GM19043 (cell line): Measurements from ENCODE around the gene CD79A.

Experiments used
- ATAC-seq: cut with Tn5 transposase; IDR thresholded peaks from one replicate; pipeline ENCODE4 v1.9.1; 2021; ENCODE audit warnings: low read depth; ENCODE audit not compliant: unreplicated experiment

Gene CD79A

DNA sequence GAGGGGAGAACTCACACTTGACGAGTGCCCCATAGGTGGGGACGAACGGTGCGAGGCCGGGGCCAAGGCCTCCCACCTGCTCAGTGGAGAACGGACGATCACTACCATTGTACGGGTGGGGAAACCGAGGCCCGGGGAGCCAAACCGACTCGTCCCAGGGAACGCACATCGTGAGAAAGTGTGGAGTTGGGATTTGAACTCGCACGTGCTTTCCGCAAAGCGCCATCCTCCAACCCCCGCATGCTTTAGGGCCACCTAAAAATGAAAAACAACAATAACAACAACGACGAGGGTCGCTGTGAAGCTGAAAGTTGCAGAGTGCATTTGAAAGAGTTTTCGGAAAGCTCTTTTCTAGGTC lies 6.4 kb downstream of the CD79A start:
- no peak for ATAC-seq

DNA sequence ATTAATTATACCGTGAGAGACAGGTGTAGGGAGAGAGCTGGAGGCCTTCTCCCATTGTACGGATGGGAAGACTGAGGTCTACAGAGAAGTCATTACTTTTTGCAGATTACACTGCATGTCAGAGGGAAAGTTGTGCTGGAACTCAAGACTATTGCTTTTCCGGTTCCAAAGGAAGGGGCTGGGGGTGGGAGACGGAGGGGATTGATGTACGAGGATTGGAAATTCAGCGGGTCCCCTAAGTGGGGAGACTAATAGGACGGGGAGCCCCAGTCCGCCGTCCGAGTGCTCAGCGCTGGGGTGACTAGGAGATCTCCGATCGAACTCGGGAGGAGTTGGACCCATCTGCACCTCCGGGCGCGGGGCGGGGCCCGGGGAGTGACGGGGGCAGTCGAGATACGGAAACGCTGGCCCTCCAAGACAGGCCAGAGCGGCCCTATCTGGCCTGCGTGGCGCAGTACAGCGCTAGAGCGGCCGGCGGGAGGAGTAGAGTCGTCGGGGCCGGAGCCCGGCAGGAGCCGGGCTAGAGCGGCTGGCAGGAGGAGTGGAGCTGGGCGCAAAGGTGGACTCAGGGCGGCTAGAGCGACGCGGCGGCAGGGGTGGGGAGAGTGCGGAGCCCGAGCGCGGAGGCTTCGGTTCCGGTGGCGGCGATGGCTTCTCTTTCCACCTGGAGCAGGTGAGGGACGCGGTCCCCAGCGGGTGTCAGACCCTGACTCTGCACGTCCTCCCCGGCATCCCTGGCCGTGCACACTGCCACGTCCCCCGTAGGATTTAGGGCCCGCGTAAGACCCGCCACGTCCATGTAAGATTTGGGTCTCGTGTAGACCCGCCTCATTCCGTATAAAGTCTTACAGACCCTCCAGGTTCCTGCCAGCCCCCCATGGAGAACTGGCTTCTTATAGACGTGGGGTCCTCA lies 7.0 kb downstream of the CD79A start:
- peak; percentile 76 for ATAC-seq

DNA sequence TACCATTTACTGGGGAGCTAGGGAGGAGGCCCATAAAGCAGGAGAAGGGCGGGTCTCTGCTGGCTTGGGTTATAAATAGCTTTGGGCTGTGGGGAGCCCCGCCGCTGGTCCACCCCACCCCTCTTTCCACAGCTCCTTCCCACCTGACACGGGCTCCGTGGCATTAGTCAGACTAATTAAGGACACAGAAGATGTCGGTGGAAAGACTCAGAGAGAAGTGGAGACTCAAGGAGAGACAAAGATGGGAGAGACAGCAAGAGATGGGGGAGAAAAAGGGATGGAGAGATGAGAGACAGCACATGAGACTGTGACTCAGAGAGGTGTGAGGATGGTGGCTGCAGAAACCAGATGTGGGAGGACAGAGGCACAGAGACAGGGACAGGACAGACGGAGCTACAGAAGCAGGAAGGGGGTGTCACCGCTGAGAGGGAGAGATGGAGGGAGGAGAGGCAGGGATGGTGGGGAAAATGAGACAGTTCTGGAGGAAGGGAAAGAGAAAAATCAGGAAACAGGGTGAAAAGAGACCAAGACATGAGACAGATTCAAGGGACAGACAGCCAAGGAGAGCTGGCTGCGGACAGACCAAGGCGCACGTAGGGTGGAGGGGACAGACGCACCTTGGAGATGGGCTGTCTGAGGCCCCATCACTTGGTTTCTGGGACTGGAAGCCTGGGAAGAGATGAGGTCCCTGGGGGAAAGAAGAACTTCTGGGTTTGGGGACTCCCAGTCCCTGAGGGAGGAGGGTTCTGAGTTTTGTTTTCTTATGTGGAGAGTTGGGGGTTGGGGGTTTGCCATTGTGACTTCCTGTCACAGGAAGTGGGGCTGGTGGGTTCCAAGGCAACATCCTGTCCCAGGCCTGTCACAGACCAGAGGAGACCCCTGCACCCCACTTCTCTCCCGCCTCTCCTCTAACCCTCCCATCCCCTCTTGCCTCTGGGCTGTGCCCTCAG lies 10.0 kb downstream of the CD79A start:
- ATAC-seq = no peak

- ATAC-seq = no peak
Measured at GRCh38 chr19:41887711-41888382, 10.8 kb downstream of the CD79A start.

- no peak for ATAC-seq
Measured at GRCh38 chr19:41888926-41889325, 11.8 kb downstream of the CD79A start.

- ATAC-seq = no peak
Measured at GRCh38 chr19:41889896-41890295, 12.8 kb downstream of the CD79A start.

DNA sequence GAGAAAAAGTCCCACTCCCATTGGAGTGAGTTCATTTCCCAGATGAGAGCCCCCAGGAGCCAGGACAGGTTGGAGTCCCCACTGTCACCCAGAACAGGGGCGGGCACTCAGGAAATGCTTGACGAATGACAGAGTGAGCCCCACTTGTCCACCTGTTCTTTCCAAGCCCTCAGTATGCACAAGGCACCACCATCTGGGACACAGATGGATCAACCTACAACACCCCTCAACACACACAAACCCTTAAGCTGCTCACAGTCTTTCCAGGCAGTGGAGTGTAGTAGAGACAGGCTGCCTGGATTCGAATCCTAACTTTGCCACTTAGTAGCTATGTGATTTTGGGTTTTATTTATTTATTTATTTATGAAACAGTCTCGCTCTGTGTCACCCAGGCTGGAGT lies 13.9 kb downstream of the CD79A start:
- ATAC-seq = no peak

DNA sequence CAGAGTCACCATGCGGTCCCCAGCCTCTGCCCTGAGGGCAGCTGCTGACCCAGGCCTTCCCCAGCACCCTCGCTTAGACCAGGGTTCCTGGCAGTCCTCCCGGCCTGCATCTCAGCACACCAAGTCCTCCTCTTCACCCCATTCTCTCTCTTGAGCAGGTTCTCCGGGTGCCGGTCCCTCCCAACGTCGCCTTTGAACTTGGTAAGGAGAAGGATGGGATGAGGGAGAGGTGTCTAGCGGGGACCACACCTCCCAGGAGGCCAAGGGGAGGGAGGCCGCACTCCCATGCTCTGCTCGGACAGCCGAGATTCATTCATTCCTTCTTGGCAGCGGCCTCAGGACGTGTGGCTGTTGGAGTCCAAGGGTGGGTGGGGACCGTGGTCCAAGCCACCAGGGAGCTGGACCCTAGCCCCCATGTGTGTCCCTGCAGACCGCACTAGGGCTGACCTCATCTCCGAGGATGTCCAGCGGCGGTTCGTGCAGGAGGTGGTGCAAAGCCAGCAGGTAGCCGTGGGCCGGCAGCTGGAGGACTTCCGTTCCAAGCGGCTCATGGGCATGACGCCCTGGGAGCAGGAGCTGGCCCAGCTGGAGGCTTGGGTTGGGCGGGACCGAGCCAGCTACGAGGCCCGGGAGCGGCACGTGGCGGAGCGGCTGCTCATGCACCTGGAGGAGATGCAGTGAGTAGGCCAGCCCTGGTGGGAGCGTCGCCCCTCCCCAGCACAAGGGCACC lies 15.3 kb downstream of the CD79A start:
- ATAC-seq = no peak

DNA sequence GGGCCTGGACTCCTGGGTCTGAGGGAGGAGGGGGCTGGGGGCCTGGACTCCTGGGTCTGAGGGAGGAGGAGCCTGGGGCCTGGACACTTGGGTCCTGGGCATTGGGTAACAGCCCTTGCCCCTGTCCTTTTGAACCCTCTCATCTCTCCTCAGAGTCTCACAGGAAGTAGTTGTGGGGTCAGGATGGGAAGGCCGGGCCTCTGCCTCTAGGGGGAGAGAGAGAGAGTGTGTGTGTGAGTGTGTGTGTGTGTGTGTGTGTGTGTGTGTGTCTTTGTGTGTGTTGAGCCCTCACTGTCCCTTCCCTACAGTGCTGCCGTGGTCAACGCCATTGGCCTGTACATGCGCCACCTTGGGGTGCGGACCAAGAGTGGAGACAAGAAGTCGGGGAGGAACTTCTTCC lies 16.8 kb downstream of the CD79A start:
- ATAC-seq = no peak

- ATAC-seq = no peak
Measured at GRCh38 chr19:41894350-41894749, 17.3 kb downstream of the CD79A start.

DNA sequence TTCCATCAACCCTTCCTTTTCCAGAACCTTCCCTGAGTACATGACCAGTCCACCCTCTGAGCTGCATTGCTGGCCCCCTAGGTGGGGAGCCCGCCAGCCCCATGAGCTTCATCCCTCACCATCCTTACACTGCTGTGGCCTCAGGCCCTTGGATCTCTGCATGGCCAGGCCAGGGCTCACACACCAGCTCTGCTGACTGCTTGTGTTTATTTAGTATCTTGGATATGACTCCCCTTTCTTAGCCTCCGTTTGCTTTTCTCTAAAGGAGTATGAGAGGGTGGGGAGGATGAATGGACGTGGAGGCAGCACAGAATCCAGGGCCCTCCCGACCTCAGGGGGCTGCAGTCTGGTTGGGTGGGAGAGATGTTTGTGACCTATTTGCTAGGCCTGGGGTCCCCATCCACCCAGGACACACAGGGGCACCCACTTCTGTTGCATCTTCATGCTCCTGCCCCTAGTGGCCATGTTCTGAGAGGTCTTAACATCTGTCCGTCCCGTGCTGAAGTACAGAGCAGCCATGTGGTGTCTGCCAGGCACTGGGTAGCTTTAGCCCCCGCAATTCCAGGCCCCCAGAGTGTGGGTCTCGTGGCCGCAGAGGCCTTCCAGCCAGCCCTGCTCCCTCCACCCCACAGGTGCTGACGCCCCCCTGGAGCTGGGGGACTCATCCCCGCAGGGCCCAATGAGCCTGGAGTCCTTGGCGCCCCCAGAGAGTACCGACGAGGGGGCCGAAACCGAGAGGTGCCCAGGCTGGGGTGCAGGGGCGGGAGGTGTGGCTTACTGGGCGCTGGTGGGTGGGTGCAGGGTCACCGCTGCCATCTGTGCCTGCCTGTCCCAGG lies 18.9 kb downstream of the CD79A start:
- ATAC-seq = no peak

DNA sequence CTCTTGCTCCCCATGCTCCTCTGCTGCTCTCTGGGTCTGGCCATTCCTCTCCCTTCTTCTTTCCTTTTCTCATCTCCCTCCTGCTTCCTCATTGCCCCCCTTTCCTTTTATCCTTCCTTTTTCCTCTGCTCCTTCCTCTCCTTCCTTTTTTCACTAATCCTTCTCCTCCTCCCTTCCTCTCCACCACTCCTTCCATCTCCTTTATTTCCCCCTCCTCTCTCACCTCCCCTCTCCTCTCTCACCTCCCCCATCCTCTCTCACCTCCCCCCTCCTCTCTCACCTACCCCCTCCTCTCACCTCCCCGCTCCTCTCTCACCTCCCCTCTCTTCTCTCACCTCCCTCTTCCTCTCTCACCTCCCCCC lies 19.5 kb downstream of the CD79A start:
- ATAC-seq = no peak

DNA sequence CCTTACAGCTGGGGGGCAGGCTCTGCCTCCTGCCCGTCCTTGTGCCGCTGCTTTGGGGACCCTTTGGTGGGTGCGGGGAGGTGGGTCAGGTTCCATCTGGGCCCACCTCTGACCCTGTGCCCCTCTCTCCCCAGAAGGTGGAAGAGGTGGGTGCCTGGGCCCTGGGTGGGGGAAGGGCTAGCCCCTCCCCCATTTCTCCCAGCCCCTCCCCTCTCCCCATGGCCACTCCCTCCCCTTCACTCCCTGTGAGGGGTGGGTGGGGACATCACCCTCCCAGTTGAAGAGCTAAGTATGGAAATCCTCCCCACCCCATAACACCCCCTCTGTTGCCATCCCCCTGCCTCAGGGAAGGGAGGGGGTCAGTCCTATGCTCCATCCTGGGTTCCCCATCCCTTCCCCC lies 20.1 kb downstream of the CD79A start:
- no peak for ATAC-seq

GRCh38 chr19:41897820-41898219 lies 20.7 kb downstream of the CD79A start:
- ATAC-seq = no peak

GRCh38 chr19:41898235-41898634 lies 21.2 kb downstream of the CD79A start:
- ATAC-seq = no peak

DNA sequence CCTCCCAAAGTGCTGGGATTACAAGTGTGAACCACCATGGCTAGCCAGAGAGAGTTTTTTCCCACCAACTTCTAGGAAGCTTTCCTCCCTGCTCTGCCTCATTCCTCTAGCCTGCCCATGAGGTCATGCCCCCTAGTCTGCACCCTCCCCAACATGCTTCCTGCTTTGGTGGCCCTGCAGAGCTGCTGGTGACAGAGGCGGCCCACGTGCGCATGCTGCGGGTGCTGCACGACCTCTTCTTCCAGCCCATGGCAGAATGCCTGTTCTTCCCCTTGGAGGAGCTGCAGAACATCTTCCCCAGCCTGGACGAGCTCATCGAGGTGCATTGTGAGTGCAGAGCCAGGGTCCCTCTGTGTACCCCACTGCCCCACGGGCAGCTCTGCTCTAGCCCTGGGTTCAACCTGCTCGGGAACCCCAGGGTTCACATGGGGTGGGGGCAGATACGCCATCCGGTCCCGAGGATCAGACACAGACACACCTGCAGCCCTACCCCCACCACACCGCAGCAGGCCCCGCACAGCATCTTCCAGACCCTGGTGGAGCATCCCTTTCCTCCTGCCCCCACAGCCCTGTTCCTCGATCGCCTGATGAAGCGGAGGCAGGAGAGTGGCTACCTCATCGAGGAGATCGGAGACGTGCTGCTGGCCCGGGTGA lies 24.8 kb downstream of the CD79A start:
- ATAC-seq = no peak

DNA sequence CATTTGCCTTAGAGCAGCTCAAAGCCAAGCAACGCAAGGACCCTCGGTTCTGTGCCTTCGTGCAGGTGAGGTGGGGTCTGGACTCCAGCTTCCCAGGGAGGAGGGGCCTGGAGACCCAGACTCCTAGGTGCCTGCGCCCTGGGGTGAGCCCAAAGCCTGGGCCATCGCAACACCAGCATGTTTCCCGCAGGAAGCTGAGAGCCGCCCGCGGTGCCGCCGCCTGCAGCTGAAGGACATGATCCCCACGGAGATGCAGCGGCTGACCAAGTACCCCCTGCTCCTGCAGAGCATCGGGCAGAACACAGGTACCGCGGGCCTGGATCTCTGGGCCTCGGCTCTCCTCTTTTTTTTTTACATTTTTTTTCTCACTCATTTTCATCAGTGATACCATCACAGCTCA lies 25.5 kb downstream of the CD79A start:
- no peak for ATAC-seq

DNA sequence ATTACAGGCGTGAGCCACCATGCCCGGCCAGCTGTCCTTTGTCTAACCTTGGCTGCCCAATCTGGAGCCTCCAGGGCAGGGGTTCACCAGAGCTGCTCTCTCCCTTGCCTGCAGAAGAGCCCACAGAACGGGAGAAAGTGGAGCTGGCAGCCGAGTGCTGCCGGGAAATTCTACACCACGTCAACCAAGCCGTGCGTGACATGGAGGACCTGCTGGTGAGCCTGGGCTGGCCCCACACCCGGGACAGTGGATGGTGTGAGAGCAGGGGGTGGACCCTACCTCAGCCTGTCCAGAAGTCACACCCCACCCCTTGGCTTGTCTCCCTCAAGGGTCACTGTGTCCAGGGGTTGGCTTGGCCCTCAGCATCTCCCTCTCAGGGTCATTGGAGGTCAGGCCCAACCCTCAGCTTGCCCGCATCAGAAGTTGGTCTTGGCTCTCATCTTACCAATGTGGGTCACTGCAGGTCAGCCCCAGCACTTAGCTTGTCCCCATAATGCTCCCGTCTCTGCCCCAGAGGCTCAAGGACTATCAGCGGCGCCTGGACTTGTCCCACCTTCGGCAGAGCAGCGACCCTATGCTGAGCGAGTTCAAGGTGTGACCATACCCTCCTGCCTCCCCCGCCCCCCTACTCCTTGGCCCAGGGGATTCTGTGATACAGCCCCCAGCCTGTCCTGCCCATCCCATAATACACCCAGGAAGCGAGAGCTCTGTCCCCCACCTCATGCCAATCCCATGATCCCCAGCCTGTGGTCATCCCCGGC lies 26.3 kb downstream of the CD79A start:
- no peak for ATAC-seq
